Tibial nerve (tissue), 4 donors: ENCODE data around the gene ECHS1. TPM values are rescaled to one million over a fixed set of nuclear protein-coding genes. Genes with fewer than 3 reads are reported as not detected.

Source experiments
- DNase-seq, 2 donors: peaks; one replicate each; pipeline ENCODE4 v3.0.0-alpha.2; 2019; ENCODE audit warnings: low spot score in 2 of 2
- H3K27ac ChIP-seq, 4 donors: fragments of 200-600 bp; sonication (generic) in 3 of 4; one replicate each; pipeline ENCODE4 v1.5.1; 2017 to 2019; ENCODE audit warnings: mild to moderate bottlenecking in 1 of 4
- H3K27me3 ChIP-seq, 2 donors: fragments of 200-600 bp; sonication (generic) in 1 of 2; one replicate each; pipeline versions ENCODE4 v1.5.1 to v1.6.0; 2017 to 2019
- H3K36me3 ChIP-seq, 3 donors: fragments of 200-600 bp; sonication (generic); one replicate each; pipeline ENCODE4 v1.5.1; 2018 to 2019
- H3K4me1 ChIP-seq, 4 donors: fragments of 200-600 bp; sonication (generic) in 3 of 4; one replicate each; pipeline ENCODE4 v1.5.1; 2017 to 2019
- H3K4me3 ChIP-seq, 4 donors: fragments of 200-600 bp; sonication (generic) in 3 of 4; one replicate each; pipeline ENCODE4 v1.5.1; 2017 to 2019; ENCODE audit warnings: mild to moderate bottlenecking in 1 of 4, moderate library complexity in 1 of 4
- H3K9me3 ChIP-seq, 4 donors: fragments of 200-600 bp; sonication (generic) in 3 of 4; one replicate each; pipeline ENCODE4 v1.5.1; 2017 to 2019
- CTCF ChIP-seq, 5 experiments: fragments of 200-600 bp in 3 of 5; fragments of 450-650 bp in 2 of 5; sonication (generic) in 3 of 5; IDR thresholded peaks; one replicate each; pipeline ENCODE4 v1.5.1; 2016 to 2019; ENCODE audit warnings: antibody characterized with exemption in 5 of 5, mild to moderate bottlenecking in 3 of 5, moderate library complexity in 2 of 5
- EP300 ChIP-seq, 2 donors: sonication (generic); formaldehyde crosslinking; IDR thresholded peaks; one replicate each; pipeline ENCODE4 v1.6.1; 2017; ENCODE audit warnings: antibody characterized with exemption in 2 of 2, mild to moderate bottlenecking in 1 of 2
- POLR2A ChIP-seq, 2 donors: fragments of 450-650 bp; IDR thresholded peaks; one replicate each; pipeline ENCODE4 v1.6.1; 2017; ENCODE audit warnings: antibody characterized with exemption in 2 of 2, mild to moderate bottlenecking in 2 of 2, moderate library complexity in 2 of 2
- WGBS, 2 donors: methylation state at CpG; one replicate each; pipeline ENCODE4 v1.1.5; 2018; 5-methylcytosine and 5-hydroxymethylcytosine counted together
- small RNA-seq: library from RNA; depleted of rRNA; stranded (forward); fragments of <200 nt; gene quantifications from one replicate; pipeline ENCODE3, GENCODE V24; 2016
- total RNA-seq, 4 donors: library from RNA; depleted of rRNA; stranded (reverse); fragments of >200 nt; gene quantifications; one replicate each; pipeline ENCODE4 v1.1.0, GENCODE V29; 2016

Gene ECHS1
- total RNA-seq, 4 donors from 2014 or later, result 70.5 to 104 (median 76.4) TPM

GRCh38 chr10:133313192-133313591 is 60.0 kb downstream of the ECHS1 start:
- WGBS, 2 donors, result 71 to 90% methylated on average over 4 of the region's 4 CpGs
- H3K27ac ChIP-seq, result no peak overlapping the region
- peaks cover 0 to 37% (median 10%) of the 10 kb centered on the region in 3 donors for H3K36me3 ChIP-seq
- no peaks in the 10 kb centered on the region for H3K27me3 ChIP-seq
- no peaks in the 10 kb centered on the region for H3K9me3 ChIP-seq
- H3K4me1 ChIP-seq, result peaks cover 0 to 12% (median 0%) of the 10 kb centered on the region in 4 donors
- no peak overlapping the region for H3K4me3 ChIP-seq
- TF ChIP-seq CTCF (IDR thresholded peaks at IDR 0.05), result no peak
- no peak for TF ChIP-seq EP300 (IDR thresholded peaks at IDR 0.05)
- no peak for TF ChIP-seq POLR2A (IDR thresholded peaks at IDR 0.05)
- no peak for DNase-seq

- H3K27ac ChIP-seq, result no peak overlapping the region
- 88 to 93% methylated on average over 9 of the region's 9 CpGs for WGBS, 2 donors
- TF ChIP-seq POLR2A (IDR thresholded peaks at IDR 0.05) (no peak), CTCF (IDR thresholded peaks at IDR 0.05) (no peak), EP300 (IDR thresholded peaks at IDR 0.05) (no peak)
- H3K4me3 ChIP-seq, result no peak overlapping the region
- no peaks in the 10 kb centered on the region for H3K27me3 ChIP-seq
- no peak for DNase-seq
- H3K4me1 ChIP-seq, result peaks cover 0 to 16% (median 1%) of the 10 kb centered on the region in 4 donors
- H3K36me3 ChIP-seq, result peaks cover 0 to 37% (median 10%) of the 10 kb centered on the region in 3 donors
- H3K9me3 ChIP-seq, result no peaks in the 10 kb centered on the region
Observed at GRCh38 chr10:133312769-133313145, 60.4 kb downstream of the ECHS1 start.

Small RNAs within 50 kb of the gene (small RNA-seq; reads per million reads assigned to genes)
- gene AL360181.4 (not detected), gene BANF1P2 (not detected), gene MIR3944 (not detected)

Other genes with a start within 250 kb of the ECHS1 start
- 1 to 10 TPM; 3.7 to 5.9 (median 4.8) TPM for gene KNDC1, start 213.1 kb downstream of the ECHS1 start, total RNA-seq
- gene UTF1, start 143.1 kb downstream of the ECHS1 start, total RNA-seq, result not detected
- gene VENTX, start 135.5 kb downstream of the ECHS1 start, total RNA-seq, result 10 to 100 TPM in 1 of 4 donors, 1 to 10 TPM in 3; 2.5 to 10.5 (median 4.9) TPM
- 10 to 100 TPM in 1 of 4 donors, 1 to 10 TPM in 3; 2.7 to 11.3 (median 6.4) TPM for gene ADAM8, start 96.5 kb downstream of the ECHS1 start, total RNA-seq
- gene TUBGCP2, start 64.5 kb downstream of the ECHS1 start, total RNA-seq, result 10 to 100 TPM; 35.8 to 73.5 (median 45.7) TPM
- 10 to 100 TPM; 29.3 to 44.8 (median 35.0) TPM for gene ZNF511, start 64.4 kb downstream of the ECHS1 start, total RNA-seq
- gene CALY, start 36.5 kb downstream of the ECHS1 start, total RNA-seq, result 1 to 10 TPM in 2 of 4 donors, under 1 TPM in 1, not detected in 1; 0.60 to 4.4 (median 1.2) TPM
- 10 to 100 TPM in 3 of 4 donors, 1 to 10 TPM in 1; 9.8 to 29.4 (median 16.6) TPM for gene PRAP1, start 26.0 kb downstream of the ECHS1 start, total RNA-seq
- gene FUOM, start 15.3 kb downstream of the ECHS1 start, total RNA-seq, result 10 to 100 TPM; 44.1 to 59.4 (median 49.3) TPM
- 10 to 100 TPM; 15.3 to 26.7 (median 18.4) TPM for gene PAOX, start 5.9 kb upstream of the ECHS1 start, total RNA-seq
- 10 to 100 TPM; 28.7 to 65.7 (median 34.7) TPM for gene MTG1, start 20.8 kb upstream of the ECHS1 start, total RNA-seq
- not detected for gene SPRN, start 51.3 kb upstream of the ECHS1 start, total RNA-seq
- gene SCART1, start 80.6 kb upstream of the ECHS1 start, total RNA-seq, result 1 to 10 TPM; 4.8 to 8.1 (median 6.1) TPM
- gene CYP2E1, start 154.0 kb upstream of the ECHS1 start, total RNA-seq, result 1 to 10 TPM in 2 of 4 donors, under 1 TPM in 2; 0.30 to 7.0 (median 0.82) TPM
- 1 to 10 TPM in 1 of 4 donors, not detected in 3; 3.5 TPM for gene SYCE1, start 192.2 kb upstream of the ECHS1 start, total RNA-seq